IMR-90 (cell line): ENCODE results near the gene TMPRSS9. TPM values are rescaled to one million over a fixed set of nuclear protein-coding genes. Genes with fewer than 3 reads are reported as not detected.

Source experiments
- ATAC-seq: fragments of 200-7000 bp; cut with Tn5 transposase; 2 replicates; pipeline ENCODE4 v1.9.1; 2020; ENCODE audit warnings: low read depth, mild to moderate bottlenecking, moderate library complexity
- BruUV-seq: library from RNA; stranded (reverse); fragments of 400-500 nt; replicated peaks from 2 replicates; lab custom pipeline; 2021; lab: Mats Ljungman, UMichigan
- CTCF ChIA-PET: fragments of 300-600 bp; formaldehyde crosslinking; extraction: SDS; loops from one replicate; lab custom pipeline; 2021; ENCODE audit warnings: antibody characterized with exemption; lab: Yijun Ruan, JAX
- POLR2A ChIA-PET: fragments of 300-600 bp; sonication (Branson Sonifier 250); formaldehyde crosslinking; loops from one replicate; lab custom pipeline; 2022; ENCODE audit warnings: antibody characterized with exemption; ENCODE audit not compliant: unreplicated experiment; lab: Charles Lee
- DNase-seq: peaks from one replicate; pipeline ENCODE4 v3.0.0; 2013
- H2AFZ ChIP-seq: replicated peaks from 2 replicates; pipeline ENCODE3; 2013; ENCODE audit warnings: low read length, mild to moderate bottlenecking; ENCODE audit not compliant: poor library complexity
- H2AK5ac ChIP-seq: 2 replicates; pipeline ENCODE4 v1.6.1; 2013; ENCODE audit warnings: low read depth, low read length, inconsistent platforms
- H2AK9ac ChIP-seq: replicated peaks from 2 replicates; pipeline ENCODE3; 2013; ENCODE audit warnings: mild to moderate bottlenecking, low read depth, low read length, moderate library complexity; ENCODE audit not compliant: poor library complexity
- H2BK120ac ChIP-seq: 2 replicates; pipeline ENCODE4 v1.6.1; 2013; ENCODE audit warnings: low read depth, low read length, inconsistent platforms
- H2BK15ac ChIP-seq: 3 replicates; pipeline ENCODE4 v1.6.1; 2013; ENCODE audit warnings: low read depth, low read length, inconsistent platforms
- H2BK20ac ChIP-seq: 2 replicates; pipeline ENCODE4 v1.6.1; 2013; ENCODE audit warnings: low read depth, mild to moderate bottlenecking, inconsistent platforms, low read length, moderate library complexity
- H2BK5ac ChIP-seq: 2 replicates; pipeline ENCODE4 v1.6.1; 2013; ENCODE audit warnings: mild to moderate bottlenecking, low read depth, low read length, inconsistent platforms; ENCODE audit not compliant: poor library complexity, severe bottlenecking
- H3K14ac ChIP-seq: replicated peaks from 2 replicates; pipeline ENCODE4 v1.6.1; 2013; ENCODE audit warnings: low read depth, low read length, inconsistent platforms
- H3K18ac ChIP-seq: 2 replicates; pipeline ENCODE4 v1.6.1; 2013; ENCODE audit warnings: low read depth, low read length, control low read depth
- H3K23ac ChIP-seq: 2 replicates; pipeline ENCODE4 v1.6.1; 2013; ENCODE audit warnings: low read depth, low read length, inconsistent platforms
- H3K27ac ChIP-seq: 2 replicates; pipeline ENCODE4 v1.5.1; 2013; ENCODE audit warnings: mild to moderate bottlenecking, control low read depth, low read length; ENCODE audit not compliant: insufficient read depth
- H3K27me3 ChIP-seq: 2 replicates; pipeline ENCODE4 v1.6.1; 2013; ENCODE audit warnings: low read length; ENCODE audit not compliant: control insufficient read depth, insufficient read depth
- H3K36me3 ChIP-seq: 2 replicates; pipeline ENCODE4 v1.6.1; 2013; ENCODE audit warnings: low read length, mixed read lengths; ENCODE audit not compliant: control insufficient read depth, insufficient read depth
- H3K4ac ChIP-seq: 2 replicates; pipeline ENCODE4 v1.6.1; 2013; ENCODE audit warnings: low read depth, low read length, inconsistent platforms
- H3K4me1 ChIP-seq: 2 replicates; pipeline ENCODE4 v1.6.1; 2013; ENCODE audit warnings: low read length, mixed read lengths; ENCODE audit not compliant: control insufficient read depth, insufficient read depth
- H3K4me2 ChIP-seq: 2 replicates; pipeline ENCODE4 v1.6.1; 2013; ENCODE audit warnings: low read depth, mild to moderate bottlenecking, control low read depth, low read length, moderate library complexity
- H3K4me3 ChIP-seq: 2 replicates; pipeline ENCODE4 v1.5.1; 2013; ENCODE audit warnings: low read depth, mild to moderate bottlenecking, control low read depth, low read length, moderate library complexity; ENCODE audit not compliant: insufficient read depth
- H3K56ac ChIP-seq: 2 replicates; pipeline ENCODE4 v1.6.1; 2013; ENCODE audit warnings: low read length, inconsistent platforms; ENCODE audit not compliant: insufficient read depth; ENCODE audit errors: extremely low read depth
- H3K79me1 ChIP-seq, 2 experiments: 2 replicates each; pipeline ENCODE4 v1.6.1; 2013; ENCODE audit warnings: low read length in 2 of 2, inconsistent platforms in 1 of 2, low read depth in 1 of 2
- H3K9ac ChIP-seq: 2 replicates; pipeline ENCODE4 v1.6.1; 2013; ENCODE audit warnings: low read depth, low read length, control low read depth
- H3K9me1 ChIP-seq: 2 replicates; pipeline ENCODE4 v1.6.1; 2013; ENCODE audit warnings: low read length, inconsistent platforms; ENCODE audit not compliant: insufficient read depth
- H3K9me3 ChIP-seq: 2 replicates; pipeline ENCODE4 v1.6.1; 2013; ENCODE audit warnings: low read length; ENCODE audit not compliant: control insufficient read depth, insufficient read depth
- H4K20me1 ChIP-seq: 2 replicates; pipeline ENCODE4 v1.6.1; 2013; ENCODE audit warnings: low read length, inconsistent platforms; ENCODE audit not compliant: insufficient read depth
- H4K5ac ChIP-seq: 2 replicates; pipeline ENCODE4 v1.6.1; 2013; ENCODE audit warnings: mild to moderate bottlenecking, low read depth, low read length, control low read depth
- H4K8ac ChIP-seq, 2 experiments: 2 replicates each; pipeline ENCODE4 v1.6.1; 2013; ENCODE audit warnings: low read depth in 2 of 2, low read length in 2 of 2, control low read depth in 1 of 2, inconsistent platforms in 1 of 2
- H4K91ac ChIP-seq: 2 replicates; pipeline ENCODE4 v1.6.1; 2013; ENCODE audit warnings: low read depth, low read length, inconsistent platforms; ENCODE audit not compliant: insufficient read depth
- BHLHE40 ChIP-seq: fragments of 150-350 bp; IDR thresholded peaks from 2 replicates; pipeline ENCODE4 v1.6.1; 2016; ENCODE audit warnings: mild to moderate bottlenecking, low read depth, low read length
- CEBPB ChIP-seq: IDR thresholded peaks from 2 replicates; pipeline ENCODE4 v1.6.1; 2012; ENCODE audit warnings: low read depth, low read length, improper control_type of control experiment
- CHD1 ChIP-seq: IDR thresholded peaks from 2 replicates; pipeline ENCODE4 v1.6.1; 2012; ENCODE audit warnings: low read depth, low read length, improper control_type of control experiment
- CTCF ChIP-seq: conservative IDR thresholded peaks from 2 replicates; pipeline ENCODE4 v1.5.1; 2012; ENCODE audit warnings: mild to moderate bottlenecking, low read depth, low read length, improper control_type of control experiment
- ELK1 ChIP-seq: fragments of 150-350 bp; IDR thresholded peaks from 2 replicates; pipeline ENCODE4 v1.6.1; 2016; ENCODE audit warnings: low read depth, mild to moderate bottlenecking, low read length, moderate library complexity, borderline replicate concordance
- FOS ChIP-seq: fragments of 150-350 bp; IDR thresholded peaks from 2 replicates; pipeline ENCODE4 v1.6.1; 2016; ENCODE audit warnings: low read depth, low read length
- MAFK ChIP-seq: IDR thresholded peaks from 2 replicates; pipeline ENCODE4 v1.6.1; 2012; ENCODE audit warnings: low read depth, low read length, improper control_type of control experiment
- MAZ ChIP-seq: IDR thresholded peaks from 2 replicates; pipeline ENCODE4 v1.6.1; 2012; ENCODE audit warnings: low read depth, mild to moderate bottlenecking, low read length, improper control_type of control experiment, moderate library complexity, borderline replicate concordance
- MXI1 ChIP-seq: IDR thresholded peaks from 2 replicates; pipeline ENCODE4 v1.6.1; 2012; ENCODE audit warnings: low read depth, mild to moderate bottlenecking, low read length, moderate library complexity, borderline replicate concordance
- NFE2L2 ChIP-seq: fragments of 150-350 bp; IDR thresholded peaks from 2 replicates; pipeline ENCODE4 v1.6.1; 2016; ENCODE audit warnings: low read depth, mild to moderate bottlenecking, low read length
- POLR2A ChIP-seq: IDR thresholded peaks from 2 replicates; pipeline ENCODE4 v1.6.1; 2012; ENCODE audit warnings: mild to moderate bottlenecking, low read depth, low read length
- RAD21 ChIP-seq: IDR thresholded peaks from 2 replicates; pipeline ENCODE4 v1.6.1; 2012; ENCODE audit warnings: low read length, improper control_type of control experiment
- RCOR1 ChIP-seq: IDR thresholded peaks from 2 replicates; pipeline ENCODE4 v1.6.1; 2012; ENCODE audit warnings: mild to moderate bottlenecking, low read length, improper control_type of control experiment; ENCODE audit not compliant: insufficient replicate concordance
- RFX5 ChIP-seq: IDR thresholded peaks from 2 replicates; pipeline ENCODE4 v1.8.0; 2012; ENCODE audit warnings: low read depth, mild to moderate bottlenecking, low read length, moderate library complexity
- SMC3 ChIP-seq: fragments of 150-350 bp; IDR thresholded peaks from 2 replicates; pipeline ENCODE4 v1.6.1; 2016; ENCODE audit warnings: low read depth, mild to moderate bottlenecking, antibody characterized with exemption, low read length, moderate library complexity
- USF2 ChIP-seq: fragments of 150-350 bp; IDR thresholded peaks from 2 replicates; pipeline ENCODE4 v1.6.1; 2017; ENCODE audit warnings: mild to moderate bottlenecking, antibody characterized with exemption, low read length, low read depth
- WGBS, 2 experiments: methylation state at CpG; one replicate each; pipeline versions ENCODE4 v1.1.5 to v1.1.7; 2013; ENCODE audit warnings: missing lambda C conversion rate in 2 of 2; ENCODE audit not compliant: insufficient read length in 1 of 2; ENCODE audit errors: extremely low coverage in 2 of 2; 5-methylcytosine and 5-hydroxymethylcytosine counted together
- dilution Hi-C: fragments of 300-500 bp; cut with HindIII; formaldehyde crosslinking; loops from one replicate; pipeline ENCODE4 v1.14.3; 2018; ENCODE audit warnings: low sequenced_read_pairs; ENCODE audit not compliant: unreplicated experiment
- in situ Hi-C: fragments of 300-500 bp; cut with MboI; formaldehyde crosslinking; loops from 3 replicates; pipeline ENCODE4 v1.14.3; 2019; ENCODE audit warnings: low sequenced_read_pairs, inconsistent platforms, mixed read lengths
- intact Hi-C: fragments of 100-400 bp; cut with micrococcal nuclease; formaldehyde crosslinking; loops from 2 replicates; pipeline ENCODE4 v1.10.0; 2022
- polyA plus RNA-seq, 3 experiments: library from polyadenylated mRNA; depleted of rRNA; stranded (reverse); fragments of >200 nt; gene quantifications; 2 replicates each; pipeline ENCODE4 v1.2.3, GENCODE V29; 2012; ENCODE audit warnings: low replicate concordance in 1 of 3
- total RNA-seq: library from RNA; depleted of rRNA; stranded (reverse); fragments of >200 nt; gene quantifications from 2 replicates; pipeline ENCODE4 v1.2.3, GENCODE V29; 2012

The TMPRSS9 gene
- total and polyA plus RNA-seq, 2 of the 4 experiments (the other 2 are of a cell fraction) = not detected

GRCh38 chr19:2408247-2408646, 48.2 kb downstream of the TMPRSS9 start:
- H3K4ac ChIP-seq = no peak overlapping the region

More at GRCh38 chr19:2408247-2408646, 48.2 kb downstream of the TMPRSS9 start:
- in situ Hi-C loops (no loop called here), intact Hi-C loops (no loop called here), dilution Hi-C loops (no loop called here)
- DNase-seq = no peak
- Histone ChIP-seq H3K4me1 (no peaks in the 10 kb centered on the region), H3K79me1 (no peaks in the 10 kb centered on the region), H3K4me3 (no peak overlapping the region), H3K27me3 (peaks cover 3% of the 10 kb centered on the region; the same call in 1 of the 2 replicates), H3K9me1 (no peaks in the 10 kb centered on the region), H3K18ac (no peak overlapping the region), H2BK15ac (no peak overlapping the region), H3K23ac (no peak overlapping the region), H3K27ac (no peak overlapping the region), H2AK5ac (no peak overlapping the region), H3K14ac (no peak overlapping the region), H3K4me2 (no peak overlapping the region), H2BK20ac (no peak overlapping the region), H2AK9ac (no peak overlapping the region), H2BK120ac (no peak overlapping the region), H3K9me3 (peaks cover 14% of the 10 kb centered on the region), H4K91ac (no peak overlapping the region), H2BK5ac (no peak overlapping the region), H3K9ac (no peak overlapping the region), H3K56ac (no peak overlapping the region), H2AFZ (peak overlapping the region; percentile 11), H4K20me1 (no peaks in the 10 kb centered on the region), H4K5ac (no peak overlapping the region), H4K8ac (no peak overlapping the region), H3K36me3 (no peaks in the 10 kb centered on the region)
- WGBS, 2 experiments = 68% methylated on average over 14 of the region's 25 CpGs; no CpG with 5 or more reads in 1 of the 2 experiments
- no peak; the same call in 1 of the 2 replicates for ATAC-seq
- TF ChIP-seq RCOR1 = no peak
- TF ChIP-seq CEBPB = no peak
- TF ChIP-seq BHLHE40 = no peak
- no peak for TF ChIP-seq NFE2L2
- no peak for TF ChIP-seq POLR2A
- TF ChIP-seq RFX5 = no peak
- no peak for TF ChIP-seq MXI1
- no peak for TF ChIP-seq RAD21
- no peak for TF ChIP-seq CHD1
- no peak for TF ChIP-seq SMC3
- TF ChIP-seq ELK1 = no peak
- no peak for TF ChIP-seq FOS
- no peak for TF ChIP-seq MAFK
- no peak for TF ChIP-seq MAZ
- no peak for TF ChIP-seq CTCF
- no peak for TF ChIP-seq USF2
- CTCF ChIA-PET = no interaction called here
- BruUV-seq = no TSS peak
- POLR2A ChIA-PET = no interaction called here
